Endothelial cell of umbilical vein (primary cell): ENCODE results near the gene ISX. TPM values are rescaled to one million over a fixed set of nuclear protein-coding genes. Genes with fewer than 3 reads are reported as not detected.

Experiments
- BruUV-seq: library from RNA; stranded (reverse); fragments of 400-500 nt; replicated peaks from 2 replicates; lab custom pipeline; 2021; lab: Mats Ljungman, UMichigan
- CTCF ChIA-PET: fragments of 300-600, 350-600 bp; sonication (Branson Sonifier 250); formaldehyde crosslinking; loops from one replicate; lab custom pipeline; 2021; ENCODE audit warnings: antibody characterized with exemption, inconsistent platforms; lab: Charles Lee
- POLR2A ChIA-PET: fragments of 300-600, 350-600 bp; sonication (Branson Sonifier 250); formaldehyde crosslinking; loops from one replicate; lab custom pipeline; 2021; ENCODE audit warnings: antibody characterized with exemption, inconsistent platforms; lab: Charles Lee
- DNase-seq: peaks from one replicate; pipeline ENCODE4 v3.0.0-alpha.2; 2011; ENCODE audit warnings: low read depth, low spot score
- FAIRE-seq: peaks from 2 replicates; lab custom pipeline; 2011; peaks lifted over from hg19 to GRCh38; lab: Jason Lieb, UNC
- H2AFZ ChIP-seq: 2 replicates; pipeline ENCODE4 v1.6.0; 2012; ENCODE audit warnings: low read depth, low read length, control low read depth, inconsistent platforms
- H3K27ac ChIP-seq: 2 replicates; pipeline ENCODE4 v1.5.1; 2011; ENCODE audit warnings: low read depth, mild to moderate bottlenecking, control low read depth, low read length, moderate library complexity; ENCODE audit not compliant: insufficient read depth
- H3K27me3 ChIP-seq, 2 experiments: 2 replicates each; pipeline versions ENCODE4 v1.6.0 to v1.6.1; 2011; ENCODE audit warnings: low read length in 2 of 2, mixed read lengths in 1 of 2; ENCODE audit not compliant: control insufficient read depth in 2 of 2, insufficient read depth in 2 of 2
- H3K36me3 ChIP-seq, 2 experiments: 2 replicates in 1 of 2; 3 replicates in 1 of 2; pipeline ENCODE4 v1.5.1; 2011; ENCODE audit warnings: low read length in 2 of 2, mild to moderate bottlenecking in 1 of 2, moderate library complexity in 1 of 2; ENCODE audit not compliant: control insufficient read depth in 2 of 2, insufficient read depth in 2 of 2; ENCODE audit errors: extremely low read depth in 1 of 2
- H3K4me1 ChIP-seq: 3 replicates; pipeline ENCODE4 v1.5.1; 2011; ENCODE audit warnings: mild to moderate bottlenecking, low read length; ENCODE audit not compliant: control insufficient read depth, insufficient read depth; ENCODE audit errors: extremely low read depth
- H3K4me2 ChIP-seq: 2 replicates; pipeline ENCODE4 v1.6.1; 2011; ENCODE audit warnings: low read length, control low read depth, mixed read lengths; ENCODE audit not compliant: insufficient read depth
- H3K4me3 ChIP-seq, 3 experiments: fragments of 200-600 bp in 1 of 3; sonication (generic), shearing (Covaris generic) in 1 of 3; replicated peaks in 1 of 3; 2 replicates each; pipeline ENCODE4 v1.5.1; 2011 to 2016; ENCODE audit warnings: control low read depth in 3 of 3, low read length in 3 of 3, mild to moderate bottlenecking in 2 of 3, inconsistent platforms in 1 of 3, low read depth in 1 of 3, moderate library complexity in 1 of 3; ENCODE audit not compliant: insufficient read depth in 1 of 3
- H3K79me2 ChIP-seq: 2 replicates; pipeline ENCODE4 v1.6.0; 2012; ENCODE audit warnings: low read length, inconsistent platforms; ENCODE audit not compliant: control insufficient read depth, insufficient read depth
- H3K9ac ChIP-seq: replicated peaks from 2 replicates; pipeline ENCODE3; 2011; ENCODE audit warnings: low read length, control low read depth; ENCODE audit not compliant: insufficient read depth; ENCODE audit errors: extremely low read depth
- H3K9me1 ChIP-seq: replicated peaks from 3 replicates; pipeline ENCODE4 v1.6.0; 2011; ENCODE audit warnings: mild to moderate bottlenecking, low read length; ENCODE audit not compliant: control insufficient read depth, insufficient read depth; ENCODE audit errors: extremely low read depth
- H3K9me3 ChIP-seq: replicated peaks from 2 replicates; pipeline ENCODE4 v1.5.1; 2012; ENCODE audit warnings: low read length, inconsistent platforms; ENCODE audit not compliant: control insufficient read depth, insufficient read depth
- H4K20me1 ChIP-seq: replicated peaks from 2 replicates; pipeline ENCODE3; 2011; ENCODE audit warnings: mild to moderate bottlenecking, low read length; ENCODE audit not compliant: control insufficient read depth, insufficient read depth; ENCODE audit errors: extremely low read depth
- EZH2 ChIP-seq: IDR thresholded peaks from 2 replicates; pipeline ENCODE4 v1.6.1; 2012; ENCODE audit warnings: borderline replicate concordance, low read depth, mild to moderate bottlenecking, moderate library complexity, low read length, inconsistent platforms; ENCODE audit not compliant: severe bottlenecking
- FOS ChIP-seq: IDR thresholded peaks from 2 replicates; pipeline ENCODE4 v1.6.1; 2011; ENCODE audit warnings: mild to moderate bottlenecking, low read length, moderate library complexity, borderline replicate concordance; ENCODE audit not compliant: insufficient read depth
- GATA2 ChIP-seq: IDR thresholded peaks from 2 replicates; pipeline ENCODE4 v1.7.0; 2011; ENCODE audit warnings: low read depth, mild to moderate bottlenecking, moderate library complexity, mixed read lengths, low read length; ENCODE audit not compliant: insufficient read length, insufficient read depth
- JUN ChIP-seq: IDR thresholded peaks from 2 replicates; pipeline ENCODE4 v1.6.1; 2011; ENCODE audit warnings: borderline replicate concordance, low read depth; ENCODE audit not compliant: insufficient read length, insufficient read depth
- MYC ChIP-seq: IDR thresholded peaks from one replicate; pipeline ENCODE4 v1.6.1; 2011; ENCODE audit warnings: mild to moderate bottlenecking, low read depth, low read length
- POLR2A ChIP-seq: IDR thresholded peaks from 2 replicates; pipeline ENCODE4 v1.6.1; 2012; ENCODE audit warnings: low read depth, mild to moderate bottlenecking, control low read depth, low read length
- POLR2AphosphoS5 ChIP-seq: IDR thresholded peaks from 2 replicates; pipeline ENCODE4 v1.6.1; 2012; ENCODE audit warnings: low read depth, mild to moderate bottlenecking, control low read depth, low read length, moderate library complexity; ENCODE audit not compliant: insufficient read depth
- dilution Hi-C: fragments of 300-500 bp; cut with MboI; formaldehyde crosslinking; loops from one replicate; pipeline ENCODE4 v1.15.0; 2019; ENCODE audit warnings: low sequenced_read_pairs; ENCODE audit not compliant: extremely low pct_ligation_motif_present
- intact Hi-C: fragments of 100-400 bp; cut with micrococcal nuclease; formaldehyde crosslinking; loops from one replicate; pipeline ENCODE4 v1.10.0; 2022
- polyA plus RNA-seq, 4 experiments: library from polyadenylated mRNA; depleted of rRNA in 3 of 4; stranded (reverse) in 3 of 4; unstranded in 1 of 4; fragments of >200 nt; gene quantifications; 2 replicates each; pipeline versions ENCODE4 v1.2.1 to v1.2.3, GENCODE V29; 2011 to 2012; ENCODE audit warnings: missing spikeins in 1 of 4
- total RNA-seq: library from RNA; stranded (reverse); gene quantifications from 2 replicates; pipeline ENCODE4 v1.2.3, GENCODE V29; 2021
- TF ChIP-seq, protein P1 (sequence below), 2 donors: IDR thresholded peaks; 1 replicate in 1 of 2; 2 replicates in 1 of 2; pipeline ENCODE4 v1.5.1; 2011; ENCODE audit warnings: low read length in 2 of 2, mild to moderate bottlenecking in 2 of 2, moderate library complexity in 2 of 2, control low read depth in 1 of 2, inconsistent platforms in 1 of 2, low read depth in 1 of 2; ENCODE audit not compliant: insufficient read depth in 1 of 2; ENCODE audit errors: extremely low read depth in 1 of 2
- TF ChIP-seq, protein P2 (sequence below): IDR thresholded peaks from 2 replicates; pipeline ENCODE4 v1.6.1; 2011; ENCODE audit not compliant: insufficient read depth, insufficient read length

Gene ISX
- total and polyA plus RNA-seq, 2 donors (not counting 3 experiments of a cell fraction or from before 2014, with no cell fraction given): not detected

DNA sequence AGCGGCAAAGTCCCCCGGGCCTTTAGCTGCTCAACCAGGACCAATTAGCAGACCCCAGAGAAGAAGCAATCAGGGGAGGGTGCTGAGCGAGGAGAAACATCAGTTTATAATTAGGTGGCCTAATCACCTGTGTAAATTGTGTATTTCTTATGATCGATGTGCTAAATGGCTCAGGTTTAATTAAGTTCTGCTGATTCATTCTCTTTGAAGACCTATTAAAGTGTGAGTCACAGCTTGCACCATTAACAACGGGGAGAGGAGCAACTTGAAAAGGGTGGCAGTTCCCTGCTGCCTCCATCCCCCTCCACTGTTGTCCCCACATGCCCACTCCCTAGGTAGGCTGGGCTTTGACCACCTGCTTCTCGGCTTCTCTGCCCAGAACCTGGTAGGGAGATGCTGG lies 10.7 kb downstream of the ISX start:
- no peak for FAIRE-seq
- POLR2A ChIA-PET: no interaction called here
- no TSS peak for BruUV-seq

More for the DNA sequence above, 10.7 kb downstream of the ISX start:
- no peaks in the 10 kb centered on the region for H3K79me2 ChIP-seq
- DNase-seq: no peak
- H2AFZ ChIP-seq: no peak overlapping the region
- H3K9ac ChIP-seq: no peak overlapping the region
- dilution Hi-C loops: no loop called here
- H3K4me3 ChIP-seq: no peak overlapping the region
- H3K4me1 ChIP-seq: no peaks in the 10 kb centered on the region
- peaks cover 2% of the 10 kb centered on the region for H3K9me3 ChIP-seq
- H3K9me1 ChIP-seq: no peaks in the 10 kb centered on the region
- H3K27me3 ChIP-seq: no peaks in the 10 kb centered on the region
- H3K27ac ChIP-seq: no peak overlapping the region
- TF ChIP-seq, protein P1, sequence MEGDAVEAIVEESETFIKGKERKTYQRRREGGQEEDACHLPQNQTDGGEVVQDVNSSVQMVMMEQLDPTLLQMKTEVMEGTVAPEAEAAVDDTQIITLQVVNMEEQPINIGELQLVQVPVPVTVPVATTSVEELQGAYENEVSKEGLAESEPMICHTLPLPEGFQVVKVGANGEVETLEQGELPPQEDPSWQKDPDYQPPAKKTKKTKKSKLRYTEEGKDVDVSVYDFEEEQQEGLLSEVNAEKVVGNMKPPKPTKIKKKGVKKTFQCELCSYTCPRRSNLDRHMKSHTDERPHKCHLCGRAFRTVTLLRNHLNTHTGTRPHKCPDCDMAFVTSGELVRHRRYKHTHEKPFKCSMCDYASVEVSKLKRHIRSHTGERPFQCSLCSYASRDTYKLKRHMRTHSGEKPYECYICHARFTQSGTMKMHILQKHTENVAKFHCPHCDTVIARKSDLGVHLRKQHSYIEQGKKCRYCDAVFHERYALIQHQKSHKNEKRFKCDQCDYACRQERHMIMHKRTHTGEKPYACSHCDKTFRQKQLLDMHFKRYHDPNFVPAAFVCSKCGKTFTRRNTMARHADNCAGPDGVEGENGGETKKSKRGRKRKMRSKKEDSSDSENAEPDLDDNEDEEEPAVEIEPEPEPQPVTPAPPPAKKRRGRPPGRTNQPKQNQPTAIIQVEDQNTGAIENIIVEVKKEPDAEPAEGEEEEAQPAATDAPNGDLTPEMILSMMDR (IDR thresholded peaks at IDR 0.05; ENCODE audit: extremely low read depth in 1 of 2, insufficient read depth in 1 of 2, low read depth in 1 of 2, low read length in 2 of 2): no peak
- no peak for TF ChIP-seq POLR2AphosphoS5
- no peak for TF ChIP-seq EZH2
- no peak for TF ChIP-seq FOS
- TF ChIP-seq, protein P2, sequence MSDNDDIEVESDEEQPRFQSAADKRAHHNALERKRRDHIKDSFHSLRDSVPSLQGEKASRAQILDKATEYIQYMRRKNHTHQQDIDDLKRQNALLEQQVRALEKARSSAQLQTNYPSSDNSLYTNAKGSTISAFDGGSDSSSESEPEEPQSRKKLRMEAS: no peak
- no peak for TF ChIP-seq JUN
- no peak for TF ChIP-seq GATA2
- no peak for TF ChIP-seq POLR2A
- TF ChIP-seq MYC: no peak
- CTCF ChIA-PET: no interaction called here
- no peaks in the 10 kb centered on the region for H4K20me1 ChIP-seq
- H3K4me2 ChIP-seq: no peak overlapping the region
- intact Hi-C loops: no loop called here
- H3K36me3 ChIP-seq: no peaks in the 10 kb centered on the region
